Measurements from ENCODE around the gene KRT1.
"Not testable (repeated sequence)": the region's sequence is repeated elsewhere in the genome, so short reads cannot be mapped to it uniquely, and the experiment has no call there.

The KRT1 gene

DNA sequence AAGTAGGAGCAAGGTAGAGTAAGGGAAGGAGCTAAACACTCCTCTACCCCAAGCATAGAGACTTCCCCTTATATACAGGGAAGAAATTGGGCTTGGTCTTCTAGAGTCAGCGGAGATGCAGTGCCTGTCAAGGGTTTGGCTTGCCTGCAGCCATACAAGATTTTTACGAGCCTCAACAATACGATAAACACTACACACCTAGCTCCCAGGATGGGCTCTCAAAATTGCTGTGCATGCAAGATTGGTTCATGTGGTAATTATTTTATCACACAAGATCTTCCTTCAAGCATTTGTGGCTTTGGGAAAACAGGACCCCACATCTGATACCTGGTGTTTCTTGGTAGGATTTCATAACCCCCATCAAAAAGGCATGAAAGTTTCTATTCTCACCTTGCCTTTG, at the start of gene KRT1:
Gene KRT1, minus strand, starts transcription at position 45 of the 400 bp plus-strand sequence. CDS start 59 bp downstream, outside the sequence.
- DNase-seq, result no peak

DNA sequence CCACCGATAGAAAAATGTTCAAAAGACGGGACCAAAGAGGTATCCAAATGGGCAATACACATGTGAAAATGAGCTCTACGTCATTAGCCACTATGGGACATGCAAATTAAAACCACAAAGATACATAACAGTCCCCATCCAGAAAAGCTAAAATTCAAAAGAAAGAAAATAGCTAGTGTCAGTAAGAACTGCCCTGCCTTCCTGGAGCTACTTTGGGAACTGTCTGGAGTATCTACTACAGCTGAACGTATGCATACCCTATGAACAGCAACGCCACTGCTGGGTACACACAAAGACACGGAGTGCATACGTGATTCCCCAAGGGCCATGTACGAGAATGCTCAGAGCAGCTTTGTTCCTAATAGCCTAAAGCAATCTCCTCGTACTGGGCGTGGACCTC, 48.9 kb upstream of the KRT1 start:
- no peak for DNase-seq

DNA sequence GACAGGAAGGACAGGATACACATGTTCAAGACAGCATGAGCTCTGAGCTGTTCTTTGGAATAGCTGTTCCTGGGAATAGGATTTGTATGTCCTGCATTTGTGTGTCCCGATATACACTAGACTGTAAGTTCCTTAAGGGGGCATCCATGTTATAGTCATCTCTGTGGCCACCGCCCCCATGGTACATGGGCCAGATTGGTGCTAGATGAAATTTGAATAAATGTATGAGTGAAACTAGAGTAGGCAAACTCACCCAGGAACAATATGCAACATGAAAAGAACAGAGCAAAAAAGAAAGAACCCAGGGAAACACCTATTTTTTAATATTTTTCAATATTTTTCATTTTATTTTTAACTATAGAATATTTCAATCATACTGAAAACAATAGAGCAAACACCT, 48.2 kb upstream of the KRT1 start:
- DNase-seq, result no peak

DNA sequence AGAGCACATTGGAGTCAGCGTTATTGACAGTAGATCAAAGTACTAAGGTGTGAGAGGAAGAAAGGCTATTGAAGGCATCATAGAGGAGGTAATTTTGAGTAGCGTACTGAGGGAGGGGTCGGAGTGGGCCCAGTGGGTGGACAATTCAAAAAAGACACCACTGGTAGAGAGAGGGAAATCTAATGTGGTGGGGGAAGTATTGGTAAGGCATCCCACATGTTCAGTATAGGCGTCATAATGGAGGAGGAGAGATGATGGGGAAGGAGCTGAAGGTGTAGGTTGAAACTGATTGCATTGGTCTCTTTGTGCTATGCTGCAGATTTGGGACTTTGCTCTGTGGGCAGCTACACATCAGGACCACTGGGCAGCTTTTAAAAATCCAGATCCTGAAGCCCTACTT, 46.8 kb upstream of the KRT1 start:
- DNase-seq, result no peak

DNA sequence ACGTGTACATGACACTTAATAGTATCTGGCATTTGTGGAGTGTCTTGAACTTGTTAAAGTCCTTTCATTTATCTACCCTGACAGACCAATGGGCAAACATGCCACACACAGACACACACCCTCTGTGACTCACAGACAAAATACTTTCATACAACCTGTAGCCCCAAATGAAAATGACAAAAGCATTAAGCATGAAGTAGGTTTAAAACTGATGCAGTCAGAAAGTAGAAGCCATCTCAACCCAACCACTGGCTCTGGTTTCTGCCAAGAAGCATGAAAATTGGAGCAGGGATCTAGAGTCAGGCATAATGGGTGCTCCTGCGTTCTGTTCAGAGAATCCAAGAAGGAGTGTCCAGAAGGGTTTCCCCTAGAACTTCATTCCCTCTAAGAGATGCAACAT, 46.2 kb upstream of the KRT1 start:
- no peak for DNase-seq

DNA sequence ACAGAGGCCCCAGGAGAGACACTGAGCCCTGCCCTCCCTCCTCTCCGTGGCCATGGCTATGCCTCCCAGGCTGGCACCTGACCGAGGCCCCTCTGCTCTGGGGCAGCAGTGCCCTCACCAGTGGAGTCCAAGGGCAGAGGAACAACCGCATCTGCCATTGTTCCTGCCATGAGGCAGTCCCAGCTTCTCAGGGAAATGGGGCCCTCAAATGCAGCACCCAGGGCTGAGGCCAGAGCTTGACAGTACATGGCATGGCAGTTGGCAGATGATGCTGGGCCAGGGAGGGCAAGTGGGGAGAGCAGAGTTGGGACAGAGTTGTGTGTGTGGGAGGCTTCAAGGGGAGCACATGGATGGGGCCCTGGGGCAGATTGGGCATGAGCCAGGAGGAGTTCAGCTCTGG, 44.2 kb upstream of the KRT1 start:
- no peak for DNase-seq

DNA sequence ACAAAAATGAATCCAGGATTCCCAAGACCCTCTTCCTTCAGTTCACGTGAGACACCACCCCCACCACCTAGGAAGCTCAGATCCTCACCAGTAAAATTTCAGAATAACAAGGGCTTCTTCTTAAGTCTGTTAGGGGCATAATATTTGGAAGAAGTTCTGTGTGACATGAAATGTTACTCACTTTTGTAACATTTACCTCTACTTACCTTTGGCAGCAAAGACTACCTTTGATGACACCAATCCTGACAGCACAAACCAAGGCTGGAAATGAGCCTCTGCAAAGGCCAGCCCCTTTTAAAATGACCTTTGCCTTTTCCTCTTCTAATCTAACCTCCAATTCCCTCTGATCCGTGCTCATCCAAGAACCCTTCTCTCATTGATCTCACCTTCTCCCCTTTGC, 42.5 kb upstream of the KRT1 start:
- DNase-seq, result no peak

DNA sequence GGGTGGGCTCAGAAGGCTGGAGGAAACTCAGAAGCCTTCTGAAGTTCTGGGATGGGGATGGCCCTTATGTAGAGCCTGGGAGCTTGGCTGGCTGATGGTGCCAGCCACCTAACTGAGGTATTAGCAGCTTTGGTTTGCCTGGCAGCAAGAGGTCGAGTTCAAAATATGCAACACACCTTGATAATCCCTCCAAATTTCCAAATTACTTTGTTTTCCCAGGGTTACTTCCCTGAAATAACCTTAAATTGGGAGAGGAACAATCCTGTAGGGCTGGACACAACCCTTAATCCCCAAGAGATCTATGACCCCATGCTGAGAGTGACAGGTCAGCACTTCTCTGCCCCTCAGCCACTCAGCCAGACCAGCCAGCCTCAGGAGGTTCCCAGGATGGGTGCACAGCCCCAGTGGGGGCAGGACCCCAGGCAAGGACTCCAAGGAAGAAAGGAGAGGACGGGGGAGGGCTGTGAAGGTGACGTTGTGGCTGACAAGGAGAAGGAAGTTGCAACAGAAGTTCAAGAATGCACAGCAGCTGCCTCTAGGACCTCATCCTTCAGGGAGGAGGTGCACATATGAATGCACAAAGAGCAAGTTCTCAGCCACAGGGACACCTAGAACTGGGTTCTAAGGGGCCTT, 41.7 kb upstream of the KRT1 start:
- no peak for DNase-seq

DNA sequence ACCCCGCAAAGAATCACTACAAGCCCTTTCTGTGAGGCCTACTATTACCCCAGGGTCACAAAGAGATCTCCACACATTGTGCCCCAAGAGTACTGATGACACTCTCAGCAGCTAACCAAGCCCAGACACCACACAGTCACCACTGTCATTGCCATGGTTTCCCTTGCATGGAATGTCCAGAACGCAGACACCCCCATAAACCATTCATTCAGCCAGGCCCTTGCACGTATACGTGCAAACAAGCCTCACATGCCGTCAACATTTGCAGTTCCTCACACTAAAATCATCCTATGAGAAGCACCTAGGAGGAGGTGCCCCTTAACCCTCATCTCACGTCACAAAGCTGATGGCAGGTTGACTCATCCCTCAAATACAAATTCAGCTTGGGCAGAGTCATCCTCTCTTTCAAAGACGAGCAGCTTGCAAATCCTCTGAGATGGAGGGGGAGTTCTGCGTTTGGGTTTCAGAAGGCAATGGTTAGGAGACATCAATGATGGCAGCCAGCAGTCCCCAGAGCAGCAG, 40.2 kb upstream of the KRT1 start:
- no peak for DNase-seq

DNA sequence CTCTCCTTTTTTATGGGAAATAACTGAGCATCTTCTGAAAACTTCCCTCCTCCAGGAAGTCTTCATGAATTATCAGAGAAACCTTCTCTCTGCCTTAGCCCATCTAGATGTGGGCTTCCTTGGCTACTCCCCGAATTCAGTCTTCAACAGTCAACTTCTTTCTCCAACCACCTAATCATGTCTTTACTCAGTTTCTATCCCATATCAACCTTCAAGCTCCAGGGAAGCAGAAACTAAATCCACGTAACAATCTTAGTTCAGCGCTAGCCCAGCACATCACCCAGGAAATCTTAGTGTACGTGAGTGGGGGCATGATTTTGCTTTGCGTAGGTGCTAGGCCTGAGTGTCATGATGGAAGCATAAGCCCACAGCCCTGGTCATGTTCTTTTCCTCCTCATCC, 35.9 kb upstream of the KRT1 start:
- DNase-seq, result no peak

DNA sequence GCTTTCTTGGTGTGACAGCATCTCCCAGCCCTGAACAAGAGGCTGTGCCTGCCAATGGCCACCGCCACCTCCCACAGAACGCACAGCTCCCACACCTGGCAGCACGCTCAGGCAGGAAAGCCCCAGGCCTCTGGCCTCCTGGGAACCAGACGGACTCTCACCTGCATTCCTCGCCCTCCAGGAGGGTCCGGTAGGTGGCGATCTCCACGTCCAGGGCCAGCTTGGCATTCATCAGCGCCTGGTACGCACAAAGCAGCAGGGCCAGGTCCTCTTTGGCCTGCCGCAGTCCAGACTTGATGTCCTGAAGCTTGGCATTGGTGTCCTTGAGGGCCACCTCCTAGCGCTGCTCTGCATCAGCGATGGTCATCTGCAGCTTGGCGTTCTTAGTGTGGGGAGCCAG, 35.2 kb upstream of the KRT1 start:
- DNase-seq, result no peak

DNA sequence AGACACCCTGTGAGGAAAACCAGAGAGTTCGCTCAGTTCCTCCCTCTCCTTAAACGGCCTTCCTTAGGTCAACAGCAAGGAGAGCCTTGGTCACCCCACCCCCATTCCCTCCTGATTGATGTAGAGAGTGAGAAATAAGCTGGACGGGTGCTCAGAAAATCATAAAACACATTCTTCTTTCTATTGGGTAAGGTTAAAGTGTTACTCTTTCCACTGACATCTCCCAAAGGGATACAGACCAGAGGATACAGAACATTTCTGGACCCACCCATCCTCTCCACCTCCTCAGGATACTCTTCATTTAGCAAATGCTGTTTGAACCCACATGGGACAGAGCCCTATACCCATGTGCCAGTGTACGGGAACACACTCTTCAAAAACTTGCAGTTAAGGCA, 34.7 kb upstream of the KRT1 start:
- DNase-seq, result no peak

DNA sequence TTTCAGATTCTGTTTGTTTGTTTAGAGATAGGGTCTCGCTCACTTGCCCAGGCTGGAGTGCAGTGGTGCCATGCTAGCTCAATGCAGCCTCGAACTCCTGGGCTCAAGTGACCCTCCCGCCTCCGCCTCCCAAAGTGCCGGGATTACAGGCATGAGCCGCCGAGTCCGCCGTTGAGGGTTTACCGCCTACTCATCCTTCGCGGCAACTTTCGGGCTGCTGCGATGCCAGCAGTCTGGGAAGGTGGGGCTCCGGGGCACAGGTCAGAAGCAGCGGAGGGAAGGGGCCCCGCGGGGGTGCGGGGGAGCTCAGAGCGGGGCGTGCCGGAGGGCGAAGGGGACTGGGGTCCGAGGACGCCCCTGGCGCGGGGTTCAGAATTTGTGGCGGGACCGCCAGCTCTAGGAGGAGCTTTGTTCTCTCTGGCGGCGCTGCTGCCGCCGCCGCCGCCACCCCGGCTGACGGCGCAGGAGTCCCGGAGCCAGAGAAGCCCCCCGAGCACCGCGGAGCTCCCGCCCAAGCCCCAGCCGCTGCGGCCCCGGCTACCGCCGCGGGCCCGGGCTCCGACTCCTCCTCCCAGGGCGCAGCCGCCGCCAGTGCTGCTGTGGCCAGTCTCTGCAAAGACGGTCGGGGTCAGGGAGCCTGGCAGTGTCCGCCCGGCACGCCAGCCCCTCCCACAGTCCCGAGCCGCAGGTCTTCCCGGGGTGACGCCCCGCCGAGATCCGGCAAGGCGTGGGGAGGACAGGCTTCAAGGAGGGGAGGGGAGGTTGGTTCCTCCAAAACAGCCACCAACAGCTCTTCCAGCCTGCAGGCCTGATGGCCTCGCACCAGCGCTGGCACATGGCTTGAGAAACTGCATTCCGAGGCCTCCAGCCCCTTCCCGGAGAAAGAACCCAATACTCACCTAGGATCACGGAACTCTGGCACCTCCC, 34.0 kb upstream of the KRT1 start:
- DNase-seq, result no peak

DNA sequence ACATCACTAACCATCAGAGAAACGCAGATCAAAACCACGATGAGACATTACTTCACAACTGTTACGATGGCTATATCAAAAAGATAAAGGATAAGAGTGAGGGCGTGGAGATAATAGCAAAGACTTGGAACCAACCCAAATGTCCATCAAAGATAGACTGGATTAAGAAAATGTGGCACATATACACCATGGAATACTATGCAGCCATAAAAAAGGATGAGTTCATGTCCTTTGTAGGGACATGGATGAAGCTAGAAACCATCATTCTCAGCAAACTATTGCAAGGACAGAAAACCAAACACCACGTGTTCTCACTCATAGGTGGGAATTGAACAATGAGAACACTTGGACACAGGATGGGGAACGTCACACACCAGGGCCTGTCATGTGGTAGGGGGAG, 31.9 kb upstream of the KRT1 start:
- DNase-seq, result not testable (repeated sequence)

DNA sequence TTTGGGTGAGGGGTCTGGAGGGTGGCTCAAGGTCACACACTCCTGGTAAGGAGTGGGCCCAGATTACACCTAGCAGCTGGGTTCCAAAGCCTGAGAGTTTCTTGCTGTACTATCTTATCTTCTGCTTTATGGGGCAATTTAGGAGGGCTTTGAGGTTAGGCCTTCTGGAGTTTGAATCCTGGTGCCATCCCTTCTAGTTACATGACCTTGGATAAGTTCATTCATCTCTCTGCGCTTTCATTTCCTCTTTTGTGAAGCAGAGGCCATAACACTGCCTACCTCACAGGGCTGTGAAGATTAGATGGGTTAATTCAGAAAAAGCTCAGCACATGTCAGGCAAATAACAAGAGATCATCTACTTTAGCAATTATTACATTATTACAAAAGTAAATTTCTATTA, 30.5 kb upstream of the KRT1 start:
- no peak for DNase-seq

DNA sequence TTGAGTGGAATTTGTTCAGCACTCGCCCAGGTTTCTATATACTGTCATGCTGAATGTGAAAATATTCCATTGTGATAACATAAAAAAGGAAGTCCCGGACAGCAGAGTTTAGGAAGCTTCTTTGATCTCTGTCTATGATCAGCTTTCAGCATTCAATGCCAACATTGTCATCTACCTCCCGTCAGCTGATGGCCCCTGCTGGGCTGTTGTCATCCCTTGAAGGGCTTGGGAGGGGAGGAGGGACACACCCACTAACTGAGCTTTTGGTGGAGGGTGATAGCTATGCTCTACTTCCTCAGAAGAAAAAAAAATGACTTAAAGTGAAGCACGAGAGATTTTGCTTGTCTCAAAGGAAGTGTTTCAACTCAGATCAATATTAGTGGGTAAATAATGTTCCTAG, 27.8 kb upstream of the KRT1 start:
- no peak for DNase-seq

DNA sequence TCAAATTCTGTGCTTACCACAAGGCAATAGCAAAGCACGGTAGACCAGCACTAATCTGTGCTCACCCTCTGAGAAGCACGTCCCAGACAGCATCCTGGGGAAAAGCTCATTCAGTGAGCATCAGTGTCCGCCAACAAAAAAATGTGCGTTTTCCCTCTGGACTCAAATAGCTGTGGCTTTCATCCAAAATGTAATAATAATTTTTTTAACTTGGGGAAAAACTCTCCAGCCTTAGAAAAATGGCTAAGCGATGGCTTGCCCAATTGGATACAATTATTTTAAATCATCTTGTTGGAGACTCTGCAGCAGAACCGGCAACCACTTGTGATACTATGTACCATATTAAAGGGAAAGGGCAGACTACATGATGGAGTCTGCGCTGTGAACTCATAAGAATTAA, 24.3 kb upstream of the KRT1 start:
- DNase-seq, result no peak

DNA sequence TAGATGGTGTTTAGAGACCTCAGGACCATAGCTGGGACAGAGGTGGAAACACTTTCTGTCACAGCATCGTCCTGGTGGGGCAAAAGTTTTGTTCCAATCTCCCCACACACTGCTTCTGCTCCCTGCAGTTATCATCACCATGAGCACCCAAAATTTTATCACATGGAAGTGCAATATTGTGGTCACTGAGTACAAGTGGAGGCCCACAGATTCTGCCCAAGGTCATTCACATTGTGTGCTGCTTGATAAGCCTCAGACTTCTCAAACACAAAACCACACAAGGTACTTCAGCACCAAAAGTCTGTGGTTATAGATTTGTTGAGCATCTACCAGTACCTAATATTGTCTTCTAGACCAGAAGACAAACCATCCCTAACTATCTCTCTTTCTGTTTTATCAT, 23.7 kb upstream of the KRT1 start:
- DNase-seq, result no peak

DNA sequence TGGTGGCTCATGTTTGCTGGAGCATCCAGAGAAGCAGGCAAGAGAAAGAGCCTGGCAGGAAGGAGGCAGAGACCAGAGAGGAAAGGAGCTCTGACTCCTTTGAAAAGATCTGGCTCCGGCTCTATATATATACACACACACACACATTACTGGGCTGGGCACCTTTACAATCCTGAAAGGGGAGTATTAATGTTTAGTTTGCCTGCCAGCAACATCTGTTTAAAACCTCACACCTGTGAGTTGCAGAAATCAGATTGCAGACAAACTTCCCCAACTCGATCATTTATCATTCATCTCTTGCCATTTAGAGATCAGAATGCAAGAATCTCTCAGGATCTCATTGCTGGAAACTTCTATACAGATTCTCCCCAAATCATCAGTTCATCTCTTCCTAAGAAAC, 23.2 kb upstream of the KRT1 start, which contains the start of gene KRT77:
Gene KRT77, minus strand, starts transcription at position 101 of the 400 bp plus-strand sequence. Its CDS starts 90 bp downstream, at position 11.
- DNase-seq, result no peak

DNA sequence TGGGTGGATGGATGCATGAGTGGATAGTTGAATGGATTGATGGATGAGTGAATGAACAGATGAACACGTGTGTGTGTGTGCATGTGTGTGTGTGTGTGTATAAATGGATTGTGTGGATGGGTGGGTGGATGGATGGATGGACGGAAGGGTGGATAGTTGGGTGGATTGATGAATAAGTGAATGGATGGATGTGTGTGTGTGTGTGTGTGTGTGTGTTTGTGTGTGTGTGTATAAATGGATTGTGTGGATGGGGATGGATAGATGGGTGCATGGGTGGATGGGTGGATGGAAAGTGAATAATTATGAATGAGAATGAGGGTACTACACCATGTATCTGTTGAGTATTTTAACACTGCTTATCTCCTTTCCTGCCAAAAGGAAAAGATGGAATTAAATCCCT, 22.1 kb upstream of the KRT1 start:
- DNase-seq, result no peak

DNA sequence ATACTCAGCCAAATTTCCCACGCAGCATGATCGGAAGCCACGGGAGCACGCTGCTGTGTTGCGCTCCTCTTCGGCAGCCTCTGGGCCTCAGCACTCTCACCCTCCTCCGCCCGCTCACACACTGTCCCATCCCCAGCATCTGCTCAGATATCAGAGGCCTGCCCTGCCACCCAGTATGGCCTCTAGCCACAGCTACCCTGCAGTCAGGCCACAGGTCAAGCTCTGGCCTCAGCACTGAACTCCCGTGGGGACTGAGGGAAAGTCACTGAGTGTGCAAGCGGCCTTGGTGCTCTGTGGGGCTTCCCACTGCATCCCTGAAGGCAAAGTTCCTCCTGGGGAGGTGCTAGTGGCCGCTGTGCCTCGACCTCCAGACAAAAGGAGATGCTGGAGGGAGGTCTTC, 21.1 kb upstream of the KRT1 start:
- no peak for DNase-seq

DNA sequence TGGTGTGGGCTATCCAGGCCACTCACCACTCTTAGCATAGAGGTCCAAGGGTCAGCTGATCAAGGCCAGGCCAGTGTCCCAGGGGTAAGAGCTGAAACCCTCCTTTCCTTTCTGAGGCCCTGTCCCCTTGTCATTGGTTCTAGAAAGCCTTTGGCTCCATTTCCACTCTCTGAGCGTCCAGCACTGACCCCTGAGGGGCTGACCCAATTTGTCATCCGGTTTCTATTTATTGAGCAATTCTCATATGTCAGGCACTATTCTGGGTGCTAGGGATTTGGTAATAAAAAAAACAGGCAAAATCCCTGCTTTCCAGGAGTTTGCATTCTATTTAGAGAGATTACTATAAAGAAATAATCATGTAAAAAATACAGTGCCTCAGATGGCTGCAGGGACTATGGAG, 19.8 kb upstream of the KRT1 start:
- no peak for DNase-seq

DNA sequence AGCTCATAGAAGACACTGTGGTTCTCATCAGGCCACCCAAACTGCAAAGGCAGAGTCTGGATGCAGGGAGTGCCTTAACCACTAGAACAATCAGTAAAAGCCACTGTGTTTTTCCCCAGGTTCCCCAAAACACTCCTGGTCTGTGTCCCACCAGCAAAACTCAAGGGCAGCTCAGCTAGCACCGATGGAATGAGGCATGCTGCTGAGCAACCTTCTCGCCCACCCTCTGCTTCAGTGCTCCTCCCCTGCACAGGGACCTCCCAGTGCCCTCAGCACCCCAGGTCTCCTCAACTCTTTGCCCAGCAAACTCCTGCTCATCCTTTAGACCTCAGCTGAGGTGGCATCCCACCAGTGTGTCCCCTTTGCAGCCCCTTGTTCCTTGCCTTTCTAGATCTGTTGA, 19.2 kb upstream of the KRT1 start:
- no peak for DNase-seq

DNA sequence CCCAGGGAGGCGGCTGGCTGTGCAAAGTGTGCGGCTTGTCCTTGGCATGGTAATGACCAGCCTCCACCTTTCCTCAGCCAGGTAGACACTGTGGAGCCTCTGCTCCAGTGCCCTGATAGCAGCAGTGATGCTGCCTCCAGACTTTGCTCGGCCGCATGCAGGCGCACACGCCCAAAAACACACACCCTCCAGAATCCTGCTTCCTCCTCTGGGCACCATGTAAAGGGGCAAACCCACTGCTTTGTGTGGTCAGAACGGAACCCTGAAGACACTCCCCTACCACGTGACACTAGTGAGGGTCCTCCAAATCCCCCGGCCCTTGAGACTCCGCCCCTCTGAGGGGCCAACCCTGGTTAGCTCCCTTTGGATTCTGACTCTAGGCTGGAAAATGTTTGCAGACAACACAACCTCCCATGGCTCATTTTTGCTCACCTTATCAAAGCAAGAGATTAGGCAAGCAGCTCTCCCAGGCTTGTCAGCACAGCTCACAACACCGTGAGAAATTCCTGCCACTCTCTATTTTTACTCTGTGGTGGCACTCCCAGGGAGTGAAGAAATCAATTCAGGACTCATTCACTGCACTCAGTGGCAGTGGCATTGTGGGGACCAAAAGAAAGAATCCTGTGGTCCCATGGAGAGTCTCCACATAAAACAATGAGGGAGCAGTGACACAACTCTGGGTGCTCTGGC, 18.6 kb upstream of the KRT1 start:
- DNase-seq, result no peak
